ENCODE results near the gene JAG1. TPM values are rescaled to one million over a fixed set of nuclear protein-coding genes. Genes with fewer than 3 reads are reported as not detected.

JAG1 gene
- total RNA-seq, 3 donors from 2014 or later (not counting 1 experiment from before 2014, with no cell fraction given) = 8.1 to 12.3 (median 8.7) TPM

- DNase-seq = no peak
- TF ChIP-seq CTCF (IDR thresholded peaks at IDR 0.05) = no peak
- H3K27ac Mint-ChIP-seq = no peak overlapping the region
These were observed 33.9 kb downstream of the JAG1 start for GRCh38 chr20:10639737-10640556.

GRCh38 chr20:10639077-10639736, 34.6 kb downstream of the JAG1 start:
- no peaks in the 10 kb centered on the region for H3K27me3 ChIP-seq (ENCODE audit: control insufficient read depth, insufficient read depth, low read length)
- peaks cover 0 to 2% of the 10 kb centered on the region in 2 donors for H3K27me3 Mint-ChIP-seq (ENCODE audit: low read depth in 2 of 2)

More at GRCh38 chr20:10639737-10640556, 33.9 kb downstream of the JAG1 start:
- Histone ChIP-seq H3K36me3 (ENCODE audit: control insufficient read depth, insufficient read depth, low read length) (no peaks in the 10 kb centered on the region), H3K9me3 (ENCODE audit: control insufficient read depth, insufficient read depth, low read length) (no peaks in the 10 kb centered on the region), H3K27ac (ENCODE audit: low read length) (no peak overlapping the region), H3K4me3 (ENCODE audit: low read length) (no peak overlapping the region), H3K27me3 (ENCODE audit: control insufficient read depth, insufficient read depth, low read length) (no peaks in the 10 kb centered on the region), H3K4me1 (ENCODE audit: control insufficient read depth, insufficient read depth, low read length) (no peaks in the 10 kb centered on the region)
- no peak for ATAC-seq
- no peaks in the 10 kb centered on the region for H3K9me3 Mint-ChIP-seq
- H3K27me3 Mint-ChIP-seq (ENCODE audit: low read depth in 2 of 2) = peaks cover 0 to 2% of the 10 kb centered on the region in 2 donors
- WGBS (ENCODE audit: insufficient coverage) = 89% methylated on average over 18 of the region's 18 CpGs
- H3K4me3 Mint-ChIP-seq = no peak overlapping the region
- peaks cover 0 to 9% of the 10 kb centered on the region in 2 donors for H3K4me1 Mint-ChIP-seq
- no peaks in the 10 kb centered on the region for H3K36me3 Mint-ChIP-seq
- intact Hi-C loops (cut with micrococcal nuclease) = no loop called here

GRCh38 chr20:10637563-10637962, 36.2 kb downstream of the JAG1 start:
- H3K27ac Mint-ChIP-seq = no peak overlapping the region
- intact Hi-C loops (cut with micrococcal nuclease) = no loop called here
- no peaks in the 10 kb centered on the region for H3K36me3 ChIP-seq (ENCODE audit: control insufficient read depth, insufficient read depth, low read length)

More at GRCh38 chr20:10639077-10639736, 34.6 kb downstream of the JAG1 start:
- H3K4me1 ChIP-seq (ENCODE audit: control insufficient read depth, insufficient read depth, low read length) = no peaks in the 10 kb centered on the region
- peaks cover 0 to 4% of the 10 kb centered on the region in 2 donors for H3K4me1 Mint-ChIP-seq
- H3K4me3 ChIP-seq (ENCODE audit: low read length) = no peak overlapping the region
- intact Hi-C loops (cut with micrococcal nuclease) = no loop called here
- H3K27ac Mint-ChIP-seq = no peak overlapping the region
- H3K27ac ChIP-seq (ENCODE audit: low read length) = no peak overlapping the region
- 95% methylated on average over 23 of the region's 23 CpGs for WGBS (ENCODE audit: insufficient coverage)
- H3K9me3 ChIP-seq (ENCODE audit: control insufficient read depth, insufficient read depth, low read length) = no peaks in the 10 kb centered on the region
- H3K9me3 Mint-ChIP-seq = no peaks in the 10 kb centered on the region
- no peak overlapping the region for H3K4me3 Mint-ChIP-seq
- TF ChIP-seq CTCF (IDR thresholded peaks at IDR 0.05) = no peak
- no peaks in the 10 kb centered on the region for H3K36me3 ChIP-seq (ENCODE audit: control insufficient read depth, insufficient read depth, low read length)
- ATAC-seq (no peak), DNase-seq (no peak)
- H3K36me3 Mint-ChIP-seq = no peaks in the 10 kb centered on the region

More at GRCh38 chr20:10637563-10637962, 36.2 kb downstream of the JAG1 start:
- no peaks in the 10 kb centered on the region for H3K36me3 Mint-ChIP-seq
- H3K4me1 ChIP-seq (ENCODE audit: control insufficient read depth, insufficient read depth, low read length) = no peaks in the 10 kb centered on the region
- H3K4me1 Mint-ChIP-seq = no peaks in the 10 kb centered on the region
- H3K27me3 ChIP-seq (ENCODE audit: control insufficient read depth, insufficient read depth, low read length) = no peaks in the 10 kb centered on the region
- TF ChIP-seq CTCF (IDR thresholded peaks at IDR 0.05) = no peak
- no peak overlapping the region for H3K27ac ChIP-seq (ENCODE audit: low read length)
- no peaks in the 10 kb centered on the region for H3K9me3 Mint-ChIP-seq
- H3K27me3 Mint-ChIP-seq (ENCODE audit: low read depth in 2 of 2) = peaks cover 0 to 2% of the 10 kb centered on the region in 2 donors
- H3K4me3 Mint-ChIP-seq = no peak overlapping the region
- DNase-seq (no peak), ATAC-seq (no peak)
- H3K4me3 ChIP-seq (ENCODE audit: low read length) = no peak overlapping the region
- whole genome bisulfite sequencing (ENCODE audit: insufficient coverage) = 89% methylated on average over 6 of the region's 6 CpGs
- no peaks in the 10 kb centered on the region for H3K9me3 ChIP-seq (ENCODE audit: control insufficient read depth, insufficient read depth, low read length)
